ENCODE results near the gene ABCG4. TPM values are rescaled to one million over a fixed set of nuclear protein-coding genes. Genes with fewer than 3 reads are reported as not detected.

The ABCG4 gene
- total and polyA plus RNA-seq, 9 of the 15 experiments (the other 6 are each of a cell fraction or from before 2014, with no cell fraction given), result 0.03 to 0.11 (median 0.07) TPM; not detected in 4

DNA sequence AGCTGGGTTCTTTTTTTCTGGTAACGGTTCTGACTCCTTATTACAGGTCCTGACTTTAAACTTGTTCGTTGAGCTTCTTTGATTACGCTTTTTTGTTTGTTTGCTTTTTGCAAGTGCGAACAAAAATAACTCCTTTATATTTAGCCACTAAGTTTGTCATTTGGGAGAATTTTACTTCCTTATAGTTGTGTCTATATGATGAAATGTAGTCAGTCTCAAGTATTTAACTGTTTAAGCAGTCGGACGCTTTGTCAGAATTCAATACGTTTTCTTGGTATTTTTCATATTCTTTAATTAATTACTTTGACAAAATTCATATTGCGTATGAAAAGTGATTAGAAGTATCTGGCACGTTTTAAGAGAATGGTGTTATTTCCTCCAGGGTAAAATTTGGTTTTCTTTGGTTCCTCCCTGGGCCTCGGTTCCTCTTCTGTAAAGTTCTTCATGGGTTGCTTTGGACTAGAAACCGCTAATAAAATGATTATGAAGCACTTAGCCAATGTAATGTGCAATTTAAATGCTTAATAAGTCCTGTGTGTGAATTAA lies 58.6 kb downstream of the ABCG4 start:
- POLR2A ChIA-PET, result interaction anchor here (0.6 to 1.0 kb wide), 2 partner anchors 14 to 169 kb away, joined by 3 to 7 read pairs; no protein-coding TSS in a partner anchor
- in situ Hi-C loops (cut with MboI), result no loop called here
- H3K27ac ChIP-seq (ENCODE audit: extremely low read depth, low read depth, low read length), result 0 out of 3 replicates have a peak overlapping the region, but pooled peaks have one; percentile 3
- no peak for TF ChIP-seq PRMT5 (CRISPR knock-in tag; IDR thresholded peaks at IDR 0.05)
- no peak for TF ChIP-seq VEZF1 (CRISPR knock-in tag; IDR thresholded peaks at IDR 0.05)
- no peak for TF ChIP-seq HNRNPUL1 (IDR thresholded peaks at IDR 0.05; ENCODE audit: low read length)
- TF ChIP-seq, protein P1, sequence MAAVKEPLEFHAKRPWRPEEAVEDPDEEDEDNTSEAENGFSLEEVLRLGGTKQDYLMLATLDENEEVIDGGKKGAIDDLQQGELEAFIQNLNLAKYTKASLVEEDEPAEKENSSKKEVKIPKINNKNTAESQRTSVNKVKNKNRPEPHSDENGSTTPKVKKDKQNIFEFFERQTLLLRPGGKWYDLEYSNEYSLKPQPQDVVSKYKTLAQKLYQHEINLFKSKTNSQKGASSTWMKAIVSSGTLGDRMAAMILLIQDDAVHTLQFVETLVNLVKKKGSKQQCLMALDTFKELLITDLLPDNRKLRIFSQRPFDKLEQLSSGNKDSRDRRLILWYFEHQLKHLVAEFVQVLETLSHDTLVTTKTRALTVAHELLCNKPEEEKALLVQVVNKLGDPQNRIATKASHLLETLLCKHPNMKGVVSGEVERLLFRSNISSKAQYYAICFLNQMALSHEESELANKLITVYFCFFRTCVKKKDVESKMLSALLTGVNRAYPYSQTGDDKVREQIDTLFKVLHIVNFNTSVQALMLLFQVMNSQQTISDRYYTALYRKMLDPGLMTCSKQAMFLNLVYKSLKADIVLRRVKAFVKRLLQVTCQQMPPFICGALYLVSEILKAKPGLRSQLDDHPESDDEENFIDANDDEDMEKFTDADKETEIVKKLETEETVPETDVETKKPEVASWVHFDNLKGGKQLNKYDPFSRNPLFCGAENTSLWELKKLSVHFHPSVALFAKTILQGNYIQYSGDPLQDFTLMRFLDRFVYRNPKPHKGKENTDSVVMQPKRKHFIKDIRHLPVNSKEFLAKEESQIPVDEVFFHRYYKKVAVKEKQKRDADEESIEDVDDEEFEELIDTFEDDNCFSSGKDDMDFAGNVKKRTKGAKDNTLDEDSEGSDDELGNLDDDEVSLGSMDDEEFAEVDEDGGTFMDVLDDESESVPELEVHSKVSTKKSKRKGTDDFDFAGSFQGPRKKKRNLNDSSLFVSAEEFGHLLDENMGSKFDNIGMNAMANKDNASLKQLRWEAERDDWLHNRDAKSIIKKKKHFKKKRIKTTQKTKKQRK (IDR thresholded peaks at IDR 0.05; ENCODE audit: borderline replicate concordance, low read depth, low read length), result no peak
- TF ChIP-seq TFAM (CRISPR knock-in tag; conservative IDR thresholded peaks at IDR 0.05), result no peak
- TF ChIP-seq KLF1 (tag; IDR thresholded peaks at IDR 0.05), result no peak
- no peak for TF ChIP-seq CREB1 (IDR thresholded peaks at IDR 0.05)
- no peak for TF ChIP-seq CREB1 (CRISPR knock-in tag; IDR thresholded peaks at IDR 0.05)
- TF ChIP-seq USF1 (CRISPR knock-in tag; IDR thresholded peaks at IDR 0.05), result no peak
- TF ChIP-seq, protein P2, sequence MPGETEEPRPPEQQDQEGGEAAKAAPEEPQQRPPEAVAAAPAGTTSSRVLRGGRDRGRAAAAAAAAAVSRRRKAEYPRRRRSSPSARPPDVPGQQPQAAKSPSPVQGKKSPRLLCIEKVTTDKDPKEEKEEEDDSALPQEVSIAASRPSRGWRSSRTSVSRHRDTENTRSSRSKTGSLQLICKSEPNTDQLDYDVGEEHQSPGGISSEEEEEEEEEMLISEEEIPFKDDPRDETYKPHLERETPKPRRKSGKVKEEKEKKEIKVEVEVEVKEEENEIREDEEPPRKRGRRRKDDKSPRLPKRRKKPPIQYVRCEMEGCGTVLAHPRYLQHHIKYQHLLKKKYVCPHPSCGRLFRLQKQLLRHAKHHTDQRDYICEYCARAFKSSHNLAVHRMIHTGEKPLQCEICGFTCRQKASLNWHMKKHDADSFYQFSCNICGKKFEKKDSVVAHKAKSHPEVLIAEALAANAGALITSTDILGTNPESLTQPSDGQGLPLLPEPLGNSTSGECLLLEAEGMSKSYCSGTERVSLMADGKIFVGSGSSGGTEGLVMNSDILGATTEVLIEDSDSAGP (CRISPR knock-in tag; IDR thresholded peaks at IDR 0.05), result no peak
- no peak for TF ChIP-seq MAZ (CRISPR knock-in tag; conservative IDR thresholded peaks at IDR 0.05 in 1 of 2, IDR thresholded peaks at IDR 0.05 in 1 of 2)
- no peak for TF ChIP-seq HNRNPK (IDR thresholded peaks at IDR 0.05; ENCODE audit: low read depth, low read length, poor library complexity, severe bottlenecking)
- TF ChIP-seq PTRF (tag; IDR thresholded peaks at IDR 0.05), result no peak

More for the DNA sequence above, 58.6 kb downstream of the ABCG4 start:
- H3K9ac ChIP-seq (ENCODE audit: insufficient read depth in 1 of 2, low read depth in 2 of 2, low read length in 2 of 2), result peak overlapping the region in 1 of 2 experiments; percentile 44; a peak in 1 of 4 replicates
- H2AFZ ChIP-seq (ENCODE audit: low read depth, low read length), result no peak overlapping the region
- H3K79me2 ChIP-seq (ENCODE audit: control insufficient read depth, insufficient read depth, low read length), result peaks cover 51% of the 10 kb centered on the region
- H3K4me2 ChIP-seq (ENCODE audit: insufficient read depth, low read length), result peak overlapping the region; percentile 84
- CTCF ChIA-PET (ENCODE audit: low intra/inter-chr PET ratio), result no interaction called here
- H3K9me3 ChIP-seq (replicated peaks; ENCODE audit: control insufficient read depth, insufficient read depth, low read depth, low read length), result no peaks in the 10 kb centered on the region
- H3K27me3 ChIP-seq (ENCODE audit: control insufficient read depth in 2 of 2, insufficient read depth in 2 of 2, low read length in 2 of 2), result no peaks in the 10 kb centered on the region
- no TSS peak for BruUV-seq (replicated peaks)
- intact Hi-C loops (cut with micrococcal nuclease), result loop anchor here (1.0 to 2.0 kb wide), 2 partner anchors 77 to 111 kb away; no protein-coding TSS in a partner anchor
- peak overlapping the region; percentile 96 for H3K4me3 ChIP-seq
- WGBS (ENCODE audit: insufficient coverage, low coverage, missing lambda C conversion rate), result 44% methylated on average over 11 of the region's 11 CpGs
- peaks cover 13% of the 10 kb centered on the region in 2 experiments; a peak in 4 of 5 replicates for H3K4me1 ChIP-seq (replicated peaks in 1 of 2; ENCODE audit: control insufficient read depth in 2 of 2, insufficient read depth in 2 of 2, low read length in 2 of 2)
- FAIRE-seq, result peak; percentile 83
- DNase-seq (ENCODE audit: extremely low read depth in 1 of 4, low spot score in 3 of 4), result no peak
- no peaks in the 10 kb centered on the region for H3K9me1 ChIP-seq (ENCODE audit: control insufficient read depth, insufficient read depth, low read length)
- no peaks in the 10 kb centered on the region for H3K36me3 ChIP-seq (ENCODE audit: control insufficient read depth, insufficient read depth, low read length)
- H4K20me1 ChIP-seq (replicated peaks; ENCODE audit: control insufficient read depth, insufficient read depth, low read length), result 0 out of 2 replicates have a peak, but pooled peaks cover 7% of the 10 kb centered on the region
- ATAC-seq, result no peak
